Activated effector memory CD4-positive, alpha-beta T cell treated with anti-CD3 and anti-CD28 coated beads, Interleukin-2, amount 50 U/mL, for 16 hours (primary cell): ENCODE data around the gene SOX3.

Experiments used
- DNase-seq: peaks from one replicate; pipeline ENCODE4 v3.0.0-alpha.2; 2020

The SOX3 gene

DNA sequence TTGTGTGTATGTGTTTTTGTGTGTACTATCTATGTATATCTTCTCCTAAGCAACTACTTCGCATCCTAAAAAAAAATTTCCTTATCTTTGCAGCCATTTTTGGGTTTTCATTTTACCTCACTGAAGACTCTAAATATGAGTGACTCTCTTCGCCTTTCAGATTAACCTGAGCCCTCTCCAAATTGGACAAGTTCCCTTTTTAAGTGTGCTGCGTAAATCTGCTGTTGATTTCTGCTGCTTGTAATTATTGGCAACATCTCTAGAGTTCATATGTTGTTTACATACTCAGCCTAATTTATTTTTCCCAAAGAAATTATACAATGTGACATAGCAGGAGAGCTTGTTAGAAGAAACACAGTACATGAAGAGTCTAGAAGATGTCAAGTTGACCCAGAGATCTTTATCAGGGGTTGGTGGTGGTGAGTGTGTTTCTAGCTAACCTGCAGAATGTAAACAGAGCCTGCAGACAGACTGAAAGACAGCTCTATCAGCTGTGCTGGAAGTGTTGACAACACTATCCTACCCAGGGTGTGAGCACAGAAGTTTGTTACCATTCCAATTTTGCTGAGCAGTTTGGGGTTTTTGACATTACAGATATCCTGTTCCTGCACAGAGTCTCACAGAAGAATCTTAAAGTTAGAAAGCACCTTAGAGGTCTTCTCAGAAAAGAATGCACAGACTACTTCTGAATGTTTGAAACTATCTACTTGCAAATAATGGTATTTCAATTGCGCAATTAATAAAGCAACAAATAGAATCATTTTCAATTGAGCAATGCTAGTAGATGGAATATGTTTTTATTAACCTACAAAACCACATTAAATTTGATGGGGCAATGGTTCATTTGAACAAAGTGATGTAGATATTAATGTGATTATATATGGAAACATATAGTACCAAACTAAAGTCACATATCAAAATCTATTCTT is 12.5 kb downstream of the SOX3 start:
- no peak for DNase-seq

DNA sequence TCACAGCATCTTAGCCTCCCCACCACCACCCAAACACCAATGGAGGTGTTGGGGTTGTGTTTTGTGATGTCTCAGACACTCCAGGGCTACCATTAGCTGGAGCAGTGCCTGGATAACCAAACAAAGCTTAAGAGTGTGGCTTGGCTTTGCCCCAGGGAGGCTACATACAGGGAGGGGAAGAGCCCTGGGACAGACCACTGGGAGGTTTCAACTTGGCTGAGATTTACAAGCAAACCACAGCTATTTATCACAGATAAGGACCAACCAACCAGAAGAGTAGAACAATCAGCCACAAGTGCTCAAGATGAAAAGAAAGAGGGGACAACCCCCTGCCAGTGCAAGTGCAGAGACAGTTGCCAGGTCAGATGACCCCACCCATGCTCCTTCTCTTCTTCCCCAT is 24.1 kb downstream of the SOX3 start:
- DNase-seq, result no peak

DNA sequence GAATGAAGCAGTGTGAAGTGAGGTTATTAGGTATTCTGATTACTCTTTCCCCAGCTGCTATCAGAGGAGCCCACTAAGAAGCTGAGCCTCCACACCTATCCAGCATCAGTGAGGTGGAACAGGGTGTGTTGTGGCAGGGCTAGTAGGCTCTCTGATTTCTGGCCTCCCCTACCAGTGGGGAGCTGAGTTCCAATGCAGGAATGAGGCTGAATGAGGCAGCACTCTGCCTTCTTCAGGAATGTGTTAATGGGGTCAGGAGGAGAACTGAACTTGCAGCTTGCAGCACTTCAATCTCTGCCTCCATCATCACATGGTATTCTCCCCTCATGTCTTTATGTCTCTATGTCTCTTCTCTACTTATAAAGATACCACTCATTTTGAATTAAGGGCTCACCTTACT is 26.9 kb downstream of the SOX3 start:
- DNase-seq, result no peak

DNA sequence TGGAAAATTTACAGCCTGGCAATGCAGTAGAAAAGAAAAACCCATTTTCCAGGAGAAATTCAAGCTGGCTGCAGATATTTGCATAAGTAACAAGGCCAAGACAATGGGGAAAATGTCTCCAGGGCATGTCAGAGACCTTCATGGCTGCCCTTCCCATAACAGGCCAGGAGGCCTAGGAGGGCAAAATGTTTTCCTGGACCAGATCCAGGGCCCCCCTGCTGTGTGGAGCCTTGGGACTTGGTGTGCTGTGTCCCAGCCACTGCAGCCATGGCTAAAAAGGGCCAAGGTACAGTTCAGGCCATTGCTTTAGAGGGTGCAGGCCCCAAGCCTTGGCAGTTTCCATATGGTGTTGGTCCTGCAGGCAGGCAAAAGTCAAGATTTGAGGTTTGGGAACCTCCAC is 29.8 kb downstream of the SOX3 start:
- DNase-seq, result no peak

DNA sequence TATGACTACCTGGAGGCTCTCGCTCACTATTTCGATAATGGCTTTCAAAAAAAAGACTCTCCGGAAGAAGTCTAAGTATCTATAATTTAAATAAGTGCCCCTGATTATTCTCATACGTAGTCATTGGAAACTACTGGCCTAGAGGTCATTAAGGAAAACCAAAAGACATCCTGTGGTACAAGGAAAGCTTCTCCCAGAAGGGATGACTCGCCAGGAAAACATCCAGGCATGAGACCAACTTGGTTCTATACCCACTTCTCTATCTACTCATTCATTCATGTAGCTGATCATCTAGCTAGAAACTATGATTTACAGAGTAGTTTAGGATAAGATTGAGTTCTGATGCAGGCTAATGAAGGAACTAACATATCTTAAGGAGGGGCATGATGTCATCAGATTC is 37.7 kb downstream of the SOX3 start:
- no peak for DNase-seq
